Measurements from ENCODE around the gene OR56A5.

OR56A5 gene

GRCh38 chr11:5923794-5924193 lies 44.5 kb downstream of the OR56A5 start:
- no peak for DNase-seq (ENCODE audit: low read depth)
- TF ChIP-seq CTCF (conservative IDR thresholded peaks at IDR 0.05; ENCODE audit: low read depth, low read length), result no peak
- H3K4me3 ChIP-seq (ENCODE audit: low read length), result no peak overlapping the region

GRCh38 chr11:5923427-5923776 lies 44.9 kb downstream of the OR56A5 start:
- no peak for DNase-seq (ENCODE audit: low read depth)
- no peak overlapping the region for H3K4me3 ChIP-seq (ENCODE audit: low read length)
- TF ChIP-seq CTCF (conservative IDR thresholded peaks at IDR 0.05; ENCODE audit: low read depth, low read length), result no peak

- TF ChIP-seq CTCF (conservative IDR thresholded peaks at IDR 0.05; ENCODE audit: low read depth, low read length), result no peak
- no peak overlapping the region for H3K4me3 ChIP-seq (ENCODE audit: low read length)
- no peak for DNase-seq (ENCODE audit: low read depth)
Observed at GRCh38 chr11:5922749-5923426, 45.4 kb downstream of the OR56A5 start.
